HG03565 (cell line): ENCODE data around the gene DDX27.
"Not testable (repeated sequence)": the region's sequence is repeated elsewhere in the genome, so short reads cannot be mapped to it uniquely, and the experiment has no call there.

ENCODE experiments used
- ATAC-seq: cut with Tn5 transposase; IDR thresholded peaks from one replicate; pipeline ENCODE4 v1.9.1; 2021; ENCODE audit warnings: mild to moderate bottlenecking, moderate library complexity; ENCODE audit not compliant: unreplicated experiment

Gene DDX27, protein sequence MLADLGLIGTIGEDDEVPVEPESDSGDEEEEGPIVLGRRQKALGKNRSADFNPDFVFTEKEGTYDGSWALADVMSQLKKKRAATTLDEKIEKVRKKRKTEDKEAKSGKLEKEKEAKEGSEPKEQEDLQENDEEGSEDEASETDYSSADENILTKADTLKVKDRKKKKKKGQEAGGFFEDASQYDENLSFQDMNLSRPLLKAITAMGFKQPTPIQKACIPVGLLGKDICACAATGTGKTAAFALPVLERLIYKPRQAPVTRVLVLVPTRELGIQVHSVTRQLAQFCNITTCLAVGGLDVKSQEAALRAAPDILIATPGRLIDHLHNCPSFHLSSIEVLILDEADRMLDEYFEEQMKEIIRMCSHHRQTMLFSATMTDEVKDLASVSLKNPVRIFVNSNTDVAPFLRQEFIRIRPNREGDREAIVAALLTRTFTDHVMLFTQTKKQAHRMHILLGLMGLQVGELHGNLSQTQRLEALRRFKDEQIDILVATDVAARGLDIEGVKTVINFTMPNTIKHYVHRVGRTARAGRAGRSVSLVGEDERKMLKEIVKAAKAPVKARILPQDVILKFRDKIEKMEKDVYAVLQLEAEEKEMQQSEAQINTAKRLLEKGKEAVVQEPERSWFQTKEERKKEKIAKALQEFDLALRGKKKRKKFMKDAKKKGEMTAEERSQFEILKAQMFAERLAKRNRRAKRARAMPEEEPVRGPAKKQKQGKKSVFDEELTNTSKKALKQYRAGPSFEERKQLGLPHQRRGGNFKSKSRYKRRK

DNA sequence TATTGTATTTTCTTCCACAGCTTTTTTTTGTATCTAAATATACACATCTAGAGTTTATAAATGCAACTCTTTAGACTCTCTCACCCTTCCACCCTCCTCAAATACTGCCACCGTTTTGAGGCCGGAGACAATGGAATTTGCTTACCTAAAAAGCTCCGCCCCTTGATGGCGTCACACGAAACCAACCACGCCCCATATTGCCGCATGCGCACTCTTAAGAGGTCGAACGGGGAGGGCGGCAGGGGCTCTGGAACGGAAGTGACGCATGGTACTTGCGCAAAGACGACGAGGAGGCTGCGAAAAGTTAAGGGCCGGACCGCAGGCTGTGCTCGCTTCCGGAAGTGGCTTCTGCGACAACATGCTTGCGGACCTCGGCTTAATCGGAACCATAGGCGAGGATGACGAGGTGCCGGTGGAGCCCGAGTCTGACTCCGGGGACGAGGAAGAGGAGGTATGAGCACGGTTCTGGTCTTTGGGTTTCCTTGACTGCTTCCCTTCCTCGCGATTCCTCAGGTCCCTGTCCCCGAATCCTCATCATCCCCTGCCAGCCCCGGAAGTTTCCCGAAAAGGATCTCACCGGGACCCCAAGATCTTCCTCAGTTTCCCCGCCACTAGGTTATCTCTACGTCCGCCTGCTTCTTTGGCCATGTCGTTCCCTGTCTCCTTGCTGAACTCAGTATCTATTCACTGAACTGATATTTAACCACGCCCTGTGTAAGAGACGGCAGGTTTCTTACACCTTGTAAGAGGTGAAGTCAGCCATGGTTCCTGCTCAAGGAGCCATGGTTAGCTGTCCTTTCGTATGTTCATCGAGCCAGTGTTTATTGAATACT is at the start of gene DDX27:
Gene DDX27 (plus strand): TSS at position 326 of the 833 bp plus-strand sequence. CDS start 33 bp downstream, at position 359.
- peak; percentile 83 for ATAC-seq

DNA sequence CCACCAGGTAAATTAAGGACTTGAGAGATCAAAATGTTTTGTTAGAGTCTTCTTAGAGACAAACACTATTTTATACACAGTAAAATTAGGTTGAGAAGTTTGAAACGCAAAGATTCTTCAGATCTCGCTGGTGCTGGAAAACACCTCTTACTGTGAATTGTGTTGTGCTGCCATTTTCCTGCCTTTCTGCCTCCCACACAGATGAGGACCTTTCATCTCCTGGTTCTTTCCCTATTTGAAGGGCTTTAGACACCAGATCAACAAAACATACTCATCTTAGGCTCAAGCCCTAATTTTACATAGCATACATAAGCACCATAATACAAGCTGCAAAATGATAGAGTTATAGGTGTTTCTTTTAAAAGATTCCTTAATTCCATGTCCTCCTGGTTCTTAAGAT is 49.7 kb upstream of the DDX27 start:
- ATAC-seq, result no peak

DNA sequence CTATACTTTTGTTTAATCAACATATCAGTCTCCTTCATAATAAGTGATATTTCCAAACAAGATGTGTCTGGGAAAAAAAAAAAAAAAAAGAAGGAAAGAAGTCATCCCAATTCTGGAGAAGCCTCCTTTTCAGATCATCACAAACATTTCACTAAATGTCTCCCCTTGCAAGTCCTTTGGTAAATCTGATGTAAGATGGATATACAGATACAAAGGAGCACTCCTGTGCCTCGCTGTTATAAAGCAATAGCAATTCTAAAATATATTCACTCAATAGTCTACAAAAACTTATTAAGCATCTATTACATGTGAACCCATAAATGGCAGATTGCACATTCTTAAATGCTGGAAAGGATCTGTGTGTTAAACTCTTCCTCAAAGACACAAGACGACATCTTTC is 48.5 kb upstream of the DDX27 start:
- ATAC-seq, result no peak

DNA sequence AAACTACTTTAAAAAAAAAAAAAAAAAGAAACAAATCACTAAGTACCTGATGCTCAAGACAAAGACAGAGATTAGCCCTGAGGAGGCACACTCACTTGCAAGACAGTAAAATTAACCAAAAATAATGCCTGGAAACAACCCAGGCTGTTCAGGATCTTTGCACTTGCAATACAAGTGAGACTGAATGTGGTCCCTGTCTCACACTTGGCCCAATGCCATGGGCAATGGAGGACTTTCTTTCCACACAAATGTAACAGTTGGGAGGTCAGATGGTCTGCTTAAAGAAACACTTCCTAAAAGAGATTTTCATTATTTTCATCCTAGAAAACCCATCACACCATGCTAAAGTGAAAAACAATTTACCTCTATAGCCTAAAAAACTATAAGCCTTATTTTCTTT is 47.3 kb upstream of the DDX27 start:
- ATAC-seq, result no peak

DNA sequence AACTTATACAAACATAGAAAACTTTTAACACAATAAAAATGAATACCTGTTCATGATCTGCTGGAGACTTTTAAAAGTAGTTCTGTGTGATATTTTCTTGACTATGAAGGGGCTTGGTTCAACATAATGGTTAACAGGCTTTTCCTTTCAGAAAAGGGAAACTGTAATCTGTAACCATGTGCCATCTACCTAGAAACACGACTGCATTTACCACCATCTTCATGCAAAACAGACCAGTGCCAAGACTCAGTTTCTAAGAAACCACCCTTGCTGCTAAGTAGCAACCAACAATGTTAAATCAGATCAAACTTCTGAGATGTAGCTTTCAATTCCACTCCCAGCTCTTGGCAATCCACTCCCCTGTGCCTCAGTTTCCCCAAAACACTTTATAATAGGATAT is 46.8 kb upstream of the DDX27 start:
- ATAC-seq, result no peak

DNA sequence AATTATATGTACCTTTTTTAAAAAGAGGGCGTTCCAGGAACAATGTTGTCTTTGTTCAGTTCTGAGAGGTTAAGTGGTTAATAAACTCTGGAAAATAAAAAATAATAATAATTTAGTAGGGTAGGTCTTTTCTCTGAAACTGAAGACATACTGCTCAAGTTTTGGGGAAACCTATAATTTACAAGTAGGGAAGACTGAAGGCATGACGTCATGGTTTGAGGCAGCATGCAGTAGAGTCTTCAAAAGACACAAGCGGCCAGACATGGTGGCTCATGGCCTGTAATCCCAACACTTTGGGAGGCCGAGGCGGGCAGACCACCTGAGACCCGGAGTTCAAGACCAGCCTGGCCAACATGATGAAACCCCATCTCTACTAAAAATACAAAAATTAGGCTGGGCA is 45.0 kb upstream of the DDX27 start:
- no peak for ATAC-seq

DNA sequence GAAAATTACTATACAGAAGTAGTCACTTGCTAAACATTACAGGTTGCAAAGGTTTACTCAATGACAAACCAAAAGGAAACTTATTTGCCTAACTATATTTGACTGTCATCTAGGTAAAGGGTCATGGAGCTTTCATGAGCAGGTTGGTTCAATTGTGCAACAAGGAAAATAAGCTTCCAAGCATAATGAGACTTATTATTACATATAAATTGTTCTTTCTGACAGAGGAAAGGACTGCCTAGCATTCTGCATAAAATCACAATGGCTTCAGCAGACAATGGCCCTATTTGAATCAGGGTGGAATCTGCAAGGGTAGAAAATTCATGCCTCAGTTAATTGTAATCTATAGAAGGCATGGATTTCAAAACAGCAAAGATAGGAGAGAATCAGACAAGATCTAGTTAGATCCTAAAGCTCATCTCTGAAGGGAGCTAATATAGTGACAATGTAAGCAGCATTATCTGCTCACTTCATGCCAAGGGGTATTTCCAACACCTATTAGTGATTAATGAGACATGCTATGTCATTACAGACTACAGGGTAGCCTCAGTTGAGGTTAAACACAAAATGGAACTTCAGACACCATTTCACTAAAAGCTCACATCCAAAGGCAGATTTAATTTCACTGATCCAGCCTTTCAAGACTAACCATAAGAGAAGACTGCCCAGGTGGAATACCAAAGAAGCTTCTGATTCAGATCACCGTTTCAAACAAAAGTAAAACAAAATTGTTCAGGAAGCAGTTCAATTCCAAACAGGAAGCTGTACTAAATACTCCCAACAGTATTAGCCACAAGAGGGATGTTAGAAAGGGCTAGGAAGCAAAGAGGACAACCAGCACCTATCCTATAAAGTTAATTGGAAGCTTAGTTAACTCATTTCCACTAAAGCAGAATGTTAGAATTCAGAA is 39.6 kb upstream of the DDX27 start:
- ATAC-seq, result peak; percentile 57

DNA sequence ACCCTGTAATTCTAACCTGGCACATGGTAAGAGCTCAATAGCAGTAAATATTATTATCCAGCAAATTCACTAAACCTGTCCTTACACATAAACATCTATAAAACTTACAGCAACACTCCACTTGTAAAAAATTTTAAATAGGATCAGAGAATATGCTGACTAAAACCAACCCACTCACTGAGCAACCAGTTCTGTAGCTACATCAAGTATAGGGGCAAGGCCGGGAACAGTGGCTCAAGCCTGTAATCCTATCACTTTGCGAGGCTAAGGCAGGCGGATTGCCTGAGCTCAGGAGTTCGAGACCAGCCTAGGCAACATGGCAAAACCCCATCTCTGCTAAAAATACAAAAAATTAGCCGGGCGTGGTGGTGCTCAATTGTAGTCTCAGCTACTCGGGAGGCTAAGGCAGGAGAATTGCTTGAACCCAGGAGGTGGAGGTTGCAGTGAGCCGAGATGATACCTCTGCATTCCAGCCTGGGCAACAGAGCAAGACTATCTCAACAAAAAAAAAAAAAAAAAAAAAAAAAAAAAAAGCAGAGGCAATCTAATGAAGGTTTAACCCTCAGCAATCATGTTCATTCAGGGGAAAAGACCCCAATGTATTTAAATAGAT is 37.8 kb upstream of the DDX27 start:
- no peak for ATAC-seq

DNA sequence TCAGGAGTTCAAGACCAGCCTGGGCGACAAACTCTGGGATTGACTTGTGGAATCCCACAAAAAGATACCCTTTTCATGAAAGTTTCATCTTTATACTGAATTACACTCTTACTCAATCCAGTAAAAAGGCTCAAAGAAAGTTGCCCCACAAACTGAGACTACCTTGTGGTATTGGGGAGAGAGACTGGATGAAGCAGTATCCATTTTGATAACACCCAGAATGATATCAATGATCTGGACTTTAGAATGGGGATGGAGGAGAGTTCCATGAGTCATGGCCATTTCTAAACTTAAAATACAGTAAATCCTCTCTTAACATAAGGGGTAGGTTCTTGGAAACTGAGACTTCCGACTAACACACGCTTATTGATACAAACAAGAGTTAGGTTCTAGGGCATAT is 35.8 kb upstream of the DDX27 start:
- ATAC-seq, result no peak

DNA sequence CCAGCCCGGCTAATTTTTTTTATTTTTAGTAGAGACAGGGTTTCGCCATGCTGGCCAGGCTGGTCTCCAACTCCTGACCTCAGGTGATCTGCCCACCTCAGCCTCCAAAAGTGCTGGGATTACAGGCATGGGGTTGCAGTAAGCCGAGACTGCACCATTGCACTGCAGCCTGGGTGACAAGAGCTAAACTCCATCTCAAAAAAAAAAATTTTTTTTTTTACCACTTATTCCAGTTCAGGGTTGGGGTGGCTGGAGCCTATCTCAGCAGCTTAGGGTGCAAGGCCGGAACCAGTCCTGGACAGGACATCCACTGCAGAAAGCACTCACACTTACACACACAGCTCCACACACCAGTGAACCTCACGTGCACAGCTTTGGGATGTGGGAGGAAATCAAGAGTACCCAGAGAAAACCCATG is 35.1 kb upstream of the DDX27 start:
- ATAC-seq, result not testable (repeated sequence)

DNA sequence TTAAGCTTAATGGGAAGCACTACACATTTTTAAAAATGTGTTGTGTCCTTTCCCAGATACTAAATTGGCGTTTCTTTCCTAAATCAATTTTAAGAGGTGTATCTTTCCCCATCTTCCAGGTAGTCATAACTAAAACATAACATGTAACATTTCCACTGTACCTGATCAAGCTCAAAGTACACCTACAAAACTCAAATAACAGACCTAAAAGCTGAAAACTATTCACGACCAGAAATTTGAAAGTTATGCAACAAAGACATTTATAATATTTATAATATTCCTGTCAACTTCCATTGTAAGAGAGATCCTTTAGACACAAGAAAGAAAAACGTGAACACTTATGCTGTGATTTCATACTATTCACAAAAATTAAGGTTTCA is 34.5 kb upstream of the DDX27 start:
- no peak for ATAC-seq

DNA sequence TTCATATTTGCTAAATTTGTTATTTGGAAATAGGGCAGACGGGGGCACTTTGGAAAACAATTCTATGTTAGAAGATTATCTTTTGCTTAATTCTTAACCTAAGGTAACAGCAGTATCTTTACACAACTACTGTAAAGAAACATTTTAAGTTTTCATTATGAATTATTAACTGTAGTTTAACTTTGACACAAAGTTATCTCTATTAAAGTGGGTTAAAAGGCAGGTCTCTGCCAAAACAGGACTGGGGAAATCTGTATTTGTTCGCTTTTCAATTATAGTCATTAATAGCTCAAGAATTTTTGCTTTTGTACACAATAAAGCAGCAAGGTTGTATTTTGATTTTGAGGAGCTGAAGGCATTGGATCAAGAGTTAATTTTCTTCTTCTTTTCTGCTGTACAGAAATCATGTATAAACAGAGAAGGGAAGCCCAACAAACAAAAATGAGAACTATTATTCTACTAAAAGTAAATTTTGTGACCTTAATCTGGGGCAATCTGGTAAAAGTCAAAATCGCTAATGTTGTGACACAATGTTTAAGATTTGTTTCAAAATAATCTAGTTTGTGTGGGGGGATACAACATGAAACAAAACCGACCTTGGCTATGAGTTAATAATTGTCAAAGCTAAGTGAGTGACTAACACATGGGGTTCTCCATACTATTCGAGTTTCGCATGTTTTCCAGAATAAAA is 34.0 kb upstream of the DDX27 start:
- no peak for ATAC-seq

DNA sequence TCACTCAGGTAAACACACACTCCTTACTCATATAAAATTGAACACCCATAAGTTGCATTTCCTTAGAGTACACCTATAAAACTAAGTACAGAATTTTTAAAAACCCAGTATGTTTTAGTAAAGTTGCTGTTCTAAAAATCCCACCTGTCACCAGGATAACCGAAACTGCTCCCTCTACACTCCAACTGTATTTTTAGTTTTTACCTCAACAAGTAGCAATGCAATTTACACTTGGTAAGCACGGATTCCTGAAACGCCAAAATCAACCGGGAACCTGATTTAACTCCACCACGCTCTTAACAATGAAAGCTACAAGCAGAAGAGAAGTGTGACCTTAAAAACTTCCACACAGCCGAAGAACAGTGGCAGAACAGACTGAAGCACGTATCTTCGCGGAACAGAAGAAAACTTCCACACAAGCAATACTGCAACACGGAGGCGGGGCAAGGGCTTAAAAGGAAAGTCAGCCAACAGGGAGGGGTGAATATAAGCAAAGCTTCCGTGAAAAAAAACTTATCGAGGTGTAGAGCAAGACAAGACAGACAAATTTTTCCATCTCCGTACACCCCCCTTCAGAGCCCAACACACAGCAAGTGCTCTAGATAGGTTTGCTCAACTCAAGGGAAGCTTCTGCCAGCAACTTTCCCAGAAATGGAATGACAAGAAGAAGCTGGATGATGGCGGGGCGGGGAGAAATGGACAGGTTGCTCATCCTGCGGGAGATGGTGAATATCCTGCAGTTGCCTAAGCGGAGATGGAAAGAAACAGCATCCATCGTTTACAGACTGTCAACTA is 32.5 kb upstream of the DDX27 start:
- ATAC-seq, result no peak

DNA sequence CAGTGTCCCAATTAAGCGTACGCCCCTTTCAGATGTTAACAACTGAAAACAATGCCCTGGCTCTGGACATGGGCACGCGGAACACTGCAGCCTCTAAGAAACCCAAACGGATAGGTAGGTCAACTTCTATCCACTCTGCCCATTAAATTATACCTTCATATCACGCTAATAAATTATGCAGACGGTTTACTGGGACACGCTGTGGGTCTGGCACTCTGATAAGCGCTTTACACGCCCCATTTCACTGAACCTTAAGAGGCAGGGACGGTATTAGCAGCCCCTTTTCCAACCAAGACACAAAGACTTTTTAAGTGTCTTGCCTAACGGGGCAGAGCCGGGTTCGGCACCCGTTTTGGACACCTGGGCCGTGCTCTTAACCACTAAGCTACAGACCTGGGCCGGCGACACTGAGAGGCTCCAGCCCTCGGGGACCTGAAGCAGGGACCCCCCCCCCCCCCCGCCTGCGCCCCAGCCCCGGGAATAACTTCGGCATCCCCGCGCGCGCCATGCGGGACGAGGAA is 31.8 kb upstream of the DDX27 start:
- no peak for ATAC-seq

DNA sequence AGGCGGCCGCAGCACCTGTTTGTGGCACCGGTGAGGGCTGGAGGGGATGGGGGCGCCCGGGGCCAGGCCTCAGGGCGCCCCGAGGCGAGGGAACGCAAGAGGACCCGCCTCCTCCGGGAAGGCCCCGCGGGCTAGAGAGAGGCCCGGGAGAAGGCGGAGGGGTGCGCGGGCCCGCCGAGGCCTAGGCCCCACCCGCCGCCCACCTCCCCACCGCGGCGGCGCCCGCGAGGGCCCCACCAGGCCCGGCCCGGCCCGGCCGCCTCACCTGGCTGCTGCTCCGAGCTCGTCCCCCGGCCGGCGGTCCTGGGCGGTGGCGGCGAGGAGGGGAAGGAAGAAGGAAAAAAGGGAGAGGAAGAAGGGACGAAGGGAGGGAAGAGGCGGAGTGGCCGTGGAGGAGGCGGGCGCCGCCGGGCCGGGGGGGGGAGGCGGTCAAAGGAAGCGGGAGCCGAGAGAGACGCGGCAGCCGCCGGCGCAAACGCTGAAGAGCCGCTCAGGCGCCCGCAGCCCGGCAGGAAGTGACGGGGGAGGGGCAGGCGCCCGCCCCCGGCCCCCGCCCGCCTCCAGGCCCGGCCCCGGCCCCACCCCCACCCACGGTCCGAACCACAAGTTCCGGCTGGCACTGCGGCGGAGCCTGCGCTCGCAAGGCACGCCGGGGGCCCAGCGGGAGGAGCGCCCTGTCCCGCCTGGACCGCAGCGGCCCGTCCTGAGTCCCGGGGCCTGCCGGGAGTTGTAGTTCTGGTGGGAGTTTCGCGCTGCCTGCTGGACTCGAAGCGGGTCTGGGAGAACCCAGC is 31.2 kb upstream of the DDX27 start, which contains the start of gene STAU1:
Gene STAU1 (minus strand): TSS at position 484 of the 791 bp plus-strand sequence. CDS start 22,133 bp downstream, outside the sequence.
- ATAC-seq, result peak; percentile 83

DNA sequence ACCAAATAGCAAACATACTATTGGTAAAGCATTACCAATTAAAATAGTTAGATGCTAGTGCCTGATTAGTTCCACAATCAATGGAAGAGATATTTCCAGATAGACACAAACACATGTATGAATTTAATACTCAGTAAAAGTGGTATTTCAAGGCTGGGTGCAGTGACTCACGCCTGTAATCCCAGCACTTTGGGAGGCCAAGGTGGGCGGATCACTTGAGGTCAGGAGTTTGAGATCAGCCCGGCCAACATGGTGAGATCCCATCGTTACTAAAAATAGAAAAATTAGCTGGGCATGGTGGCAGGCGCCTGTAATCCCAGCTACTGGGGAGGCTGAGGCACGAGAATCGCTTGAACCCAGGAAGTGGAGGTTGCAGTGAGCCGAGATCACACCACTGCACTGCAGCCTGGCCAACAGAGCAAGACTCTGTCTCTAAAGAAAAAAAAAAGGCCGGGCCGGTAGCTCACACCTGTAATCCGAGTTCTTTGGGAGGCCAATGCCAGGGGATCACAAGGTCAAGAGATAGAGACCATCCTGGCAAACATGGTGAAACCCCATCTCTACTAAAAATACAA is 26.2 kb upstream of the DDX27 start:
- ATAC-seq, result not testable (repeated sequence)

DNA sequence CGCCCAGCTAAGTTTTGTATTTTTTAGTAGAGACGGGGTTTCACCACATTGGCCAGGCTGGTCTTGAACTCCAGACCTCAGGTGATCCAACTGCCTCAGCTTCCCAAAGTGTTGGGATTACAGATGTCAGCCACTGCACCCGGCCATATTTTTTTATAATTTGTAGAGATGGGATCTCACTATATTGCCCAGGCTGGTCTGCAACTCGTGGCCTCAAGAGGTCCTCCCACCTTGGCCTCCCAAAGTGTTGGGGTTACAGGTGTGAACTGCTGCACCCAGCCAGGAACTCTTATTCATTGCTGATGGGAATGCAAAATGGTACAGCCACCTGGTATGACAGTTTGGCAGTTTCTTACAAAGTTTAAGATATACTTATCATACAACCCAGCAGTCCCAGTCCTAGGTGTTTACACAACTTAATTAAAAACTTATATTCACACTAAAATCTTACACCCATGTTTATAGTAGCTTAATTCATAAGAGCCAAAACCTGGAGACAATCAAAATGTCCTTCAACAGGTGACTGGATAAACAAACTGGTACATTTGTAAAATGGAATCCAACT is 19.4 kb upstream of the DDX27 start:
- no peak for ATAC-seq
